ENCODE measurements around the gene GRM8.

GRM8 gene

GRCh38 chr7:126495001-126495400 lies 757.7 kb downstream of the GRM8 start:
- no peak for DNase-seq

DNA sequence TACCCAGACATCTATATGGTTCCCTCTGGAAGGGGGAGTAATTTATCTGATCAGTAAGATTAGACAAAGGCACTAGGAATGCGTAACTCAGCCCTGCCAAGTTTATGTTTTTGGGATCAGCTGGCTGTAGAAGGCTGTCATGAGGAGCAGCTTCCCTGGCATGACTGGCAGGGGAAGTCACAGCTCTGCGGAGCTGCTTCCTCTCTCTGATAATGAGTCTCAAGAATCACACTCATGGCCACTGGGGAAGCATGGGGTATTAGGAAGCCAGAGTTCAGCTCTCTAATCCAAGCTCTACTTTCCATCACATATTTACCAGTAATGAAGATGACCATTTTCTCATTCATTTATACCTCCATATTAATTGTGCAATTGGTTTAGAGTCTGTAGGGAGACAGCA lies 758.9 kb downstream of the GRM8 start:
- no peak for DNase-seq

- no peak for DNase-seq
These were observed 762.9 kb downstream of the GRM8 start for GRCh38 chr7:126489874-126490273.

DNA sequence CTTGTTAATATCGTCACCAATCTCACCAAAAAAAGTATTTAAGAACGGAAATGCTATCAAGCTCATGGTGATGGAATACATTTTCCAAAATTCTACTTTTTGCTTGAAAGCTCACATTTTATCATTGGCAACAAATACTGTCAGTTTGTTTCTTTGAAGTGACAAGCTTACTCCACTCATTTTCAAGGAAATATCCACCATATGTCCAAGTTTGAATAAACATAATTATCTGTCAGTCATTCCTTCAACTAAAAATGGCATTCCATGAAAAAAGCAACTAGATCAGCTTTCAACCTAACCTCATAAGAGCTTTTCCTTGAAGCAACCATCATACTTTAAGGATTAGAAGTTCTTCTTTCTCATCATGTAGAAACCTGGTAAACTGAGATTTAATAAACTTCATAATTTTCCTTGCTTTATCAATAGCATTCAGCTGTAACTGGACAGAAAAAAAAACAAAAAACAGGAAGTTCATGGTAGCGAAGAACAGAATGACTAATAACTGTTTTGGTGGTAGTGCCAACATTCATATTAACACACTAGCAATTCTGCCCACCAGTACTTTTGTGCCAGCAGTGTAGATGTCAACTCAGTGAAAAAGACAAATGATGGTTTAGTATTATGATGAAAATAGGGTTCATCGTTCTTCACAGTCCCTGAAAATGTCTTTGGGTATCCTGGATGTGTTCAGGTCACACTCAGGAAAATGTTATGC lies 764.9 kb downstream of the GRM8 start:
- DNase-seq, result no peak

DNA sequence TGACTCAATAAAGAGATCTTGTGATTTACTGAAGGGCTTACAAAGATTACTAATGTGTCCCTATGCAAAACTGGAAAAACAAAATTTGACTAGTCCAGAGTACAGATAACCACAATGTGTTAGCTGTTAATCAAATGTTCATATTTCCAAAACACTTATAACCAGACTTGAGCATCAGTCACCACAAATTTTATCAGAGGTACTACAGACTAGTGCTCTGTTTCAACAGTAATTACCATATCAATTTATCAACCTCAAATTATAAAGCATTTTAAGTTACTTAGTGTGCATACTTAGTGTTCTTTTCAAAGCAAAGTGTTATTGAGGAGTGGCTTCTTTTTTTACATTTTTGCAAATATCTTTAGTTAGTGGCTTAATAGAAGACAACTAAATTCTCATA lies 765.9 kb downstream of the GRM8 start:
- no peak for DNase-seq

- DNase-seq, result no peak
These were observed 767.0 kb downstream of the GRM8 start for GRCh38 chr7:126485791-126486190.

DNA sequence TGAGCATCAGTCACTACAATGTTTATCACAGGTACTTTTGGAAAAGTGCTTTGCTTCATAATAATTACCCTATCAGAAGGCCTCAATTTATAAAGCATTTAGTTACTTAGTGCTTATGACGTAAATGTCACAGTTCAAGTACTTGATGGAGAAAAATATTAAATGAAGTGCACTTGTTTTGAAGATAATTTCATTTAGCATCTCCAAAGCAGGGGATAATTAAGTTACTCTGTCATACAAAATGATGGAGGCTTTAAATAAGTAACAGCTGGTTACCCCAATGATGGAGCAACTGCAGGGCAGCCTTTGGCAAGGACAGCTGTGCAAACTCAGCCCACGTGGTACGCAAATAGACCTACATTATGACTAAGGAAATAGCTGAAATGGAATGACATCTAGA lies 768.8 kb downstream of the GRM8 start:
- DNase-seq, result no peak

GRCh38 chr7:126472825-126473224 lies 779.9 kb downstream of the GRM8 start:
- no peak for DNase-seq

GRCh38 chr7:126462405-126462804 lies 790.3 kb downstream of the GRM8 start:
- DNase-seq, result no peak

- DNase-seq, result no peak
These were observed 792.1 kb downstream of the GRM8 start for GRCh38 chr7:126460664-126461063.

- no peak for DNase-seq
These were observed 799.6 kb downstream of the GRM8 start for GRCh38 chr7:126453104-126453503.

- DNase-seq, result no peak
These were observed 802.5 kb downstream of the GRM8 start for GRCh38 chr7:126450269-126450671.

DNA sequence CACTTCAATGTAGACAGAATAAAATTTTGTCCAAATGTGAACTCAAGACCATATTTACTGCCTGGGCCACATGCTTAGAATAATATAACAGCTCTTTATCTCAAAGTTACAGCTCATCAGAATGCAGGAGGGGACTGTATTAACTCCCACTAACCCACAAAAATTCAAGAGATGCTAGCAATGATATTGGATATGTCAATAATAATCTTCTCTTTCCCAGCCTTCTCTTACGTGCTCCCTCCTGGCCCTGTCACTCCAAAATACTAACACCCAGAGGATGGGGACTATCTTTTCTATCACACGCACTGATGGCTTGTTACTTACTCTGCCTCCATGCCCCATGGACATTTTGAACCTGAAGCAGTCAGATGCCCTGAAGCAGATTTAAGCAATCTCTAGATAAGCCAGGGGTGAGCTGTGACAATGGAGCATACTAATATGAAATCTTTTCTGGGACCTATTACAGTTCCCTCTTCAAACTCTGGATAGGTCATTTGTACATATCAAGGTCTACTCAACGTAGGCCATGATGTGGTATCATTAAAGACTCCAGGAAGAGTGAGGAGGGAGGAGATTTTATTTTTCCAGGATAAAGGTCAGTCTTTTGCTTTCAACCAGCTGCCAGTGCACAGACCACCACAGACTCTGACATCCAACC lies 803.0 kb downstream of the GRM8 start:
- no peak for DNase-seq

DNA sequence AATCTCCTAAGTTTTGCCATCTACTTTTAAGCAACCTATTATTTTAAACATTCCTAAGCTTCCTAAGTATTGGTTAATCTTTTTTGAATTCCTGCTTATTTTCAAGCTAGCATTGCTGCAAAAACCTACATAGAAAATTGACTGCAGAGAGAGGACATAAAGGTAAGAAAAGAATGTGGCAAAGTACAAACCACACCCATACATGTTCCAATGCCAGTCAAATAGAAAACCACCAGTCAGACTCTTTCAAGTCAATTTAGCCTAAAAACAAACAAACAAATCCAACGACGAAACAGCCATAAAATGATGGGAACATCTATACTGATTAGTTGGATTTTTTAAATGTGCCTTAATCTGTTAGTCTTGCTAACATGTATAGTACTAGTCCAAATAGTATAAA lies 804.8 kb downstream of the GRM8 start:
- DNase-seq, result no peak

DNA sequence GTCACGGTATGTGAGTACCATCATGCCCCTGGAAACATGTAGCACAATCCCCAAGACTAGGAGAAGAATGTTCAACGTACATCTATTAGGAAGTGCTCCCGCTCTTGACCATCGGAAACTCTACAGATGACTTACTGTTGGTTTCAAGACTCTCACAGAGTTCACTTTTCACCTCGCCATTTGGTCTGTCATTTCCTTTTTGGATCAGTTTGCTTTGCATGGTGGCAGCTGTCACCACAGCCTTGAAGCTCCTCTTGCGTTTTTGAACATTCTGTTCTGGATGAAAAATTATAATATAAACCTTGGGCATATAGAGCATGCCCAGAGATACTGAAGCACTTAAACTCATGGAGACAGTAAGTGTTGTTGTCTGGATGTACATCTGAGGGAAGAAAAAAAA lies 806.8 kb downstream of the GRM8 start:
- DNase-seq, result no peak

- DNase-seq, result no peak
These were observed 808.8 kb downstream of the GRM8 start for GRCh38 chr7:126443951-126444350.

- DNase-seq, result no peak
These were observed 809.8 kb downstream of the GRM8 start for GRCh38 chr7:126442908-126443307.

DNA sequence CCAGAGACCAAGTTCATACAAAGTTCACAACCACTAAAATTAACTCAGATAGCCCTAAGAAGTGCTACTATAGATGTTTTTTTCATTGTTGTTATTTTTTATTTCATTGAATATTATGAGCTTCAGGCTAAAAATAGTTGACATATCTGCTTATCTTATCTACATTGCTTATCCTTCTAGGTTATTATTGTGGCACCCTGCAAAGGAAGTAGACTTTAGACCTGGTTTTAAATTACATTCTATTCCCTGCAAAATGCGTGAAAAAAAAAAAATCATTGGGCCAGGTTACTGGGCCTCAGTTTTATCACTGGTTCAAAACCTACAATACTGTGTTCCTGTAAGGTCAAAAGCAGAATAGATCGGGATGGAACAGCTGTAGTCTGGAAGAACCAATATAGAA lies 811.0 kb downstream of the GRM8 start:
- no peak for DNase-seq

DNA sequence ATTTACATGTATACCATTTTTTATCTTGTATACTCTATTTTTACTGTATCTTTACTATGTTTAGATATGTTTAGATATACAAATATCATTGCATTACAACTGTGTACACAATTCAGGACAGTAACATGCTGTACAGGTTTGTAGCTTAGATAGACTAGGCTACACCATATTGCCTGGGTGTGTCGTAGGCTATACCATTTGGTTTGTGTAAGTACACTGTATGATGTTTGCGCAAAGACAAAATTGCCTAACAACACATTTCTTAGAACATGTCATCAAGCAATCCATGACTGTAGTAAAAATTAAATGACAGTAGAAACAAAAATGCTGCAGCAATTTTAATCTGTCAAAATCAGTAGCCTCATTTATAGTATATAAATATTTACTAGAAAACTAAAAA lies 812.2 kb downstream of the GRM8 start:
- DNase-seq, result no peak

GRCh38 chr7:126436213-126436868 lies 816.4 kb downstream of the GRM8 start:
- no peak for DNase-seq

DNA sequence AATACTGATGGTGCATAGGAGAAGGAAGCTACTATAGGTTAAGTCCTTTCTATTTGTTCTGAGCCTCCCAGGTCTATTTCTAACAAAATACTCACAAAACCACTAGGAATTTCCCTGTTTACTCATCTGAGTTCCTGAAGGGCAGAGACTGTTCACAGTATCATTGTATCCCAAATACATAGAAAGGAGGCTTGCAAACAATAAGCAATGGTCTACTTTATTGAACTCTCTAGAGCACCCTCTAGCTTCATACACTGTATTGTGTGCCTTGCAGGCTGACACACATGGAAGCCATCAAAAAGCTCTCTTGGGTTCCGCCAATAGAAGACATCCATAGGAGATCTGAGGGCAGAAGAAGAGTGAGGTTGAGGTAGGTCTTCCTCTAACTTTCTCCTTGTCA lies 826.1 kb downstream of the GRM8 start:
- no peak for DNase-seq

DNA sequence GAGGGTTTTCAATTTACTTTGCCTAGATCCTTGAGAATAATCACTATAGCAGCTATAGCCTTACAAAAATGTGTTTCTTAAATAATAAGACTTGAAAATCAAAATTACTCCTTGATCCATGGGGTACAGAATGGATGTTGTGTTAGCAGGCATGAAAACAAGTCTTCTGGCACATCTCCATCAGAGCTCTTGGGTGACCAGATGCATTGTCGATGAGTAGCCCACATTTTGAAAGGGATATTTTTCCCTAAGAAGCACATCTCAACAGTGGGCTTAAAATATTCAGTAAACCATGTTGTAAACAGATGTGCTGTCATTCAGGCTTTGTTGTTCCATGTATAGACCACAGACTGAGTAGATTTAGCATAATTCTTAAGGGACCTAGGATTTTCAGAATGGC lies 827.8 kb downstream of the GRM8 start:
- DNase-seq, result no peak

DNA sequence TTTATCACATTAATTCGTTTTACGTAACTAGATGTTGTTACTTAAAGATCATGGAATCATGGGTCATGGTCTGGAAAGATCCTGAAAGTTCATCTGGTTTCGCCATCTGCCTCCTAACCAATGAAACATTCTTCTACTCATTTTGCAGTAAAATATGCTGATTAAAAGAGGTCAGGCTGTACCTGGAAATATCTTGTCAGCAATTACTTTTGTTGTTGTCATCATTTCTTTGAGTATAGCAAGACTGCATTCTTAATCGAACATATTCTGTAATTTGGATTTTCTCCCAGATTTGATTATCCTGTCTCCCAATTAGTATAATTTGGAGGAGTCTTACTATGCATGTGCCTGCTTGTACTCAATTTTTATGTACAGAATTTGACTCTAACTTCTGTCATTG lies 833.7 kb downstream of the GRM8 start:
- no peak for DNase-seq

GRCh38 chr7:126411821-126412383 lies 840.8 kb downstream of the GRM8 start:
- no peak for DNase-seq
